Measurements from ENCODE around the gene SARS2.

Gene SARS2

GRCh38 chr19:38917921-38918491, 12.6 kb downstream of the SARS2 start:
- no peak for DNase-seq (ENCODE audit: low read depth in 2 of 2)

- DNase-seq (ENCODE audit: low read depth in 2 of 2): no peak
Measured at GRCh38 chr19:38917516-38917915, 13.0 kb downstream of the SARS2 start.

DNA sequence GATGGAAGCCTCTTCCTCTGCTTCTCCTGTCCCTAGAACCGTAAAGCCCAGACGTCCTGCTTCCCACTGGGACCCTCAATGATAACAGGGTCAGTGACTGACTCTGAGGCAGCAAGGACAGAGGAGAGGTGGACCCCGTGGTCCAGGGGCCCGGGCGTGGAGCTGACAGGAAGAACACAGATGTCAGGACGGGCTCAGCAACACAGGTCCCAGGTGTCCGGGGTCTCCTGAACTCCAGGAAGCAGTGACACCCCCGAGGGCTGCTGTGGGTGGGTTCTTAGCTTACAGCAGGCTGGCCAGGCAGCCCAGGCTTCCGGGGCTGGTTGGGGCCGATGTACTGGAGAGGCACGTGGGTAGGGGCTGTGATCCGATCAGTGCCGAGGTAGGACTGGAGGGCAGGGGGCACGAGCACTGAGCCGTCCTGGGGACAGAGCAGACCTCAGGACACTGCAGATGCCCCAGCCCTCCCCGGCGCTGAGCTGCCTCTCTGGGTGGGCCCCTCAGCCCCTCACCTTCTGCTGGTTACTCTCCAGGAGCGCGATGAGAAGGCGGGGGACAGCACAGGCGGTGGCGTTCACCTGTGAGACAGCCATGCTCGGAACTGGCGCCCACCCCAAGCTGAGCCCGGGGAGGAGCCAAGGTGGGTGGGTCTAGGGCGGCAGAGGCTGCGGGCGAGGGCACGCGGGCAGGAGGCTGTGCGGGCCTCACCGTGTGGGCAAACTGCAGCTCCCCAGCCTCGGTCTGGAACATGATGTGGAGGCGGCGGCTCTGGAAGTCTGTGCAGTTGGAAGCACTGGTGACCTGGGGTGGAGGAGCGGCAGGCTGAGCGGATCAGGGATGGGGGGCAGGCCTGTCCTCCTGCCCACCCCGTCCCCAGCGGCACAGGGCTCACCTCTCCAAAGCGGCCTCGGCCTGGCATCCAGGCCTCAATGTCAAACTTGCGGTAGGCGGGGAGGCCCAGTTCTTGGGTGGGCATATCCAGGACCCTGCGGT, 14.9 kb downstream of the SARS2 start:
- no peak for DNase-seq (ENCODE audit: low read depth in 2 of 2)

DNA sequence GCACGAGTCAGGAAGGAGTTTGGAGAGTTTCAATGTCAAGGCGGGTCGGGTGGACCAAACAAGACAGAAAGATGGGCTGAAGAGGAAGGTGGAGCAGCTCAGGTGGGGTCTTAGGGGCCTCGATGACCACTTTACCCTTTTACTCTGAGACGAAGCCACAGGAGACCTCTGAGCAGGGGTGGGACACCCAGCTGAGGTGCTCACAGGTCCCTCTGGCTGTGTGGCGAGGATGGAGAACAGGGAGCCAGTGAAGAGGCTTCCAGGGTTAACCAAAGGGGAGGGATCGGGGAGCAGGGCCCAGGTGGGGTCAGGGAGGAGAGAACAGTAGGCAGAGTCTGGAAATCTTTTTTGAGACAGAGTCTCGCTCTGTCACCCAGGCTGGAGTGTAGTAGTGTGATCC, 16.6 kb downstream of the SARS2 start:
- no peak for DNase-seq (ENCODE audit: low read depth in 2 of 2)

DNA sequence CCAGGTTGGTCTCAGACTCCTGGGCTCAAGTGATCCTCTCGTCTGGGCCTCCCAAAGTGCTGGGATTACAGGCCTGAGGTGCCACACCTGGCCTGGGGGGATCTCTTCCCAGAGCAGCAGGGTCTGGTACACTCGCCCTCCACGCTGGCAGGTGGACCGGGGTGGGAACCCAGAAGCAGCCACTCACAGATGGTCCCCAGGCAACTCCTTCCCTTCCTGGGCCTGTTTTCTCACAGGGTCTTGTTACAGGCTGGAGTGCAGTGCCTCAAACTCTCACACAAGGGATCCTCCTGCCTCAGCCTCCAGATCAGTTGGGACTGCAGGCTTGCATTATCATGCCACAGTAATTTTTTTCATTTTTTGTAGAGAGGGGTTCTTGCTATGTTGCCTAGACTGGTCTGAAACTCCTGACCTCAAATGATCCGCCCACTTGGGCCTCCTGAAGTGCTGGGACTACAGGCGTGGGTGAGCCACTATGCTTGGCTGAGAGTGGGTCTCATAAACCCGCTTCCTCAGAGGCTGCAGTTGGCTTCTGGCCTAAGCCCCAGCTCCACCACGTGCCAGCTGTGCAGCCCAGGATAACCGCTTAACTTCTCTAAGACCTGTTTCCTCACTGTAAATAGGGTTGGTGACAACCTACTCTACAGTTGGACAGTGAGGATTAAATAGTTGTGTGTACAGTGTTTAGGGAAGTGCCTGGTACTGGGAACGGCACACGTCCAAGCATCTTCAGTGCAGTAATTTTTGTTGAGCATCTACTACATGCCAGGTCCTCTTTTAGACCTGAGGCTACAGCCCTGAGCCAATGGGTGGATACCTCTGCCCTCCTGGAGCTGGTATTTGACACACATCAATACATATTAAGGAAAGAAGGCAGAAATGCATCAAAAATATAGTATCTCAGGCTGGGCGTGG, 17.7 kb downstream of the SARS2 start:
- DNase-seq (ENCODE audit: low read depth in 2 of 2): no peak

DNA sequence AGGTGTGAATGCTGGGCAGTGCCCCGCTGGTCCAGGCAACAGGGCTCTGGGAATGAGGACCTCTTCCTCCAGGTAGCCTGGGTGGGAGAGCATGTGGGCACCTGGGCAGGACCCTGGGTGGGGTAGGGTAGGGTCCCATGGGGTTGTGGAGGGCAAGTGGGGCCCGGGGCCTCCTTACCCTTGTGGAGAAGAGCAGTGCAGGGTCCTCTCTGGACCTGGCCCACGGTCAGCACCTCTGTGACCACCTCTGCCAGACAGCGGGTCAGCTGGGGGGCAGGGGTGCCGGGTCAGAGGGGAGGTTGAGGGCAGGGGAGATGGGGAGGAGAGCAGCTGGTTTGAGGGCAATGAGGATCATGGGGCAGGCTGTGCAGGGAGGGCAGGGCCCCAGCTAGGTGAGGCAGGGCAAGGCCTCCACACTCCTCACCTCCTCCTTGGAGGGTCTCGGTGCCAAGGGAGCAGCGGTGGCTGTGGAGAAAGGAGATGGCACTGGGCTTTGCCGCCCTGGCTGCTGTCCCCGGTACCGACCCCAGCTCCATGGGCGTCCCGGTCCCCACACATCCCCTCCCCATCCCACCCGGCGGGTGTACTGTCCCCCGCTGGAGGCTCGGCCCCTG, 19.1 kb downstream of the SARS2 start:
- no peak for DNase-seq (ENCODE audit: low read depth in 2 of 2)

DNA sequence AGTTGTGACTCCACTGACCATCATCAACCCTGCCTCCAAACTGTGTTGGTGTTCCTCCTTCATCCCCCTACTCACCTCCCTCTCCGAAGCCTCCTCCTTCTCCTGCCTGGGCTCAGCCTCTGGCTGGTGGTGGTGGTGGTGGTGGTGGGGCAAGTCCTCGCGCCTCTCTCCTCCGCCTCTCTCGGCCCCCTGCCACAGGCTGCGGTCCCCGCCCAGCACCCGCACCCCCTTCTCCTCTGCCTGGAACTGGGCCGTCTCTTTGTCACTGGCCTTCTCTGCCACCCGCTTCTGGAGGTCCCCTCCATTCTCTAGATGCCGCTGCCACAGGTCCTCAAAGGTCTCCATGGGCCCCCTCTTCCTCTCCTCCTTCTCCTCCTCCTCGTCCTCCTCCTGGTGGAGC, 20.1 kb downstream of the SARS2 start:
- DNase-seq (ENCODE audit: low read depth in 2 of 2): no peak

DNA sequence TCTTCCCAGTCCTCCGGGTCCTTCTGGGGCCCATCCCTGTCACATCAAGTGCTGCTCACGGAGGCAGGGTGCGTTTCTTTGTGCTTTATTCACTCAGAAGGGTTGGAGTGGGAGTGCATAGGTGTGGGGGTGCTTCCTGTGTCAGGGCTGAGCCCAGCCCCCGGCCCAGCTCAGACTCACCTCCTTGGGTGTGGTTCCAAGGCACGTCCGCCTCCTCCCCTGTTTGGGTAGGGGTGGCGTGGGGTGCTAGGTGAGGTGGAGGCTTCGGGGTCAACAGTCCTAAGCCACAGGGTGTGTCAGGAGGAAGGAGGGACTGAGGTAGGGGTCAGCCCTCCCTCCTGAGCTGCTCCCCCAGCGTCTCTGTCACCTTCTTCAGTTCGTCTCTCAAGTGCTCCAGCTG, 21.7 kb downstream of the SARS2 start:
- DNase-seq (ENCODE audit: low read depth in 2 of 2): no peak

DNA sequence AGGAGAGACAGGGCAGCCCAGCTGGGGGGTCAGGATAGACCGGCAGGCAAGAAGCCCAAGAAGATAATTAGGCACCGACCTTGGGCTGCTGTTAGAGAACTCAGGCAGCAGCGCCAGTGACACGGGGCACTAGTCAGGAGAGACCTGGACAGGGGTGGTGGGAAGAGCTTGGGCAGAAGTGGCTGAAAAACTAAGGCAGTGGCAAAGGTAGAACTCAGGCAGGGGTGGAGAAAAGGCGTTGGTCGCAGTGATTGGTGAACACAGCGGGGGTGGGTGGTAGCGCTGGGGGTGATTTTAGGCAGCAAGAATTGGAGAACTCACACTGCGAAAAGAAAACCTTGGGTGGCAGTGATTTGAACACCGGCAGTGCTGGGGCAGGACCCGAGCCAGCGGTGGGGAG, 22.9 kb downstream of the SARS2 start:
- no peak for DNase-seq (ENCODE audit: low read depth in 2 of 2)

- no peak for DNase-seq (ENCODE audit: low read depth in 2 of 2)
Measured at GRCh38 chr19:38907227-38907626, 23.3 kb downstream of the SARS2 start.

- no peak for DNase-seq (ENCODE audit: low read depth in 2 of 2)
Measured at GRCh38 chr19:38905620-38906019, 24.9 kb downstream of the SARS2 start.

GRCh38 chr19:38904581-38905539, 25.7 kb downstream of the SARS2 start:
- DNase-seq (ENCODE audit: low read depth in 2 of 2): no peak

GRCh38 chr19:38901683-38902082, 28.9 kb downstream of the SARS2 start:
- no peak for DNase-seq (ENCODE audit: low read depth in 2 of 2)

GRCh38 chr19:38900743-38901190, 29.8 kb downstream of the SARS2 start:
- no peak for DNase-seq (ENCODE audit: low read depth in 2 of 2)

GRCh38 chr19:38900202-38900629, 30.3 kb downstream of the SARS2 start:
- DNase-seq (ENCODE audit: low read depth in 2 of 2): no peak

DNA sequence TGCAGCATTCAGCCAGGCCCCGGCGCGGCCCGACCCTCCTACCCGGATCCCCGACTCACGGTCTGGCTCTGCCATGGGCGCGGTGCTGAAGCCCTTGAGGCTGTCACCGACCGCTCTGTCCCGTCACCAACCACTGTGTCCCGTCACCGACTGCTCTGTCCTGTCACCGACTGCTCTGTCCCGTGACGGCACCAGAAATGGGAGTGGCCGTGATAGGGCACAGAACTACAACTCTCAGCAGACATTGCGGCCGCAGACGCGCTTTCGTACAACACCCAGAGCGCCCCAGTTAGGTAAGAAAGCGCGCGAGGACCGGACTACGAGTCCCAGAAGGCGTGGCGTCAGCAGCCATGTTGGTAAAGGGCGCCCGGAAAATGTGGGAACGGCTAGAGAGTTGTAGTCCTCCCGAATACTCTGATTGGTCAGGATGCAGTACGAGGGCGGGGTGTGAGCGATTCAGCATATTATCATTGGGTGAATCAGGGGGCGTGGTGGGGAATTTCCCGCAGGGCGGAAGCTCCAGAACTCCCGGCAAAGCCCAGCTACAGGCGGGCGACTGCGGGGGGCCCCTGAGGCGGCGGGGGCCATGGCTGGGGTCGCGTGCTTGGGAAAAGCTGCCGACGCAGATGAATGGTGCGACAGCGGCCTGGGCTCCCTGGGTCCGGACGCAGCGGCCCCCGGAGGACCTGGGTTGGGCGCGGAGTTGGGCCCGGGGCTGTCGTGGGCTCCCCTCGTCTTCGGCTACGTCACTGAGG, 30.9 kb downstream of the SARS2 start, which contains the start of the genes NFKBIB and SIRT2:
NFKBIB (plus strand) TSS at position 523 of the 755 bp plus-strand sequence; CDS start at position 587, 64 bp downstream.
SIRT2 (minus strand) TSS at position 172 of the 755 bp plus-strand sequence; CDS start at position 75, 97 bp downstream.
- DNase-seq (ENCODE audit: low read depth in 2 of 2): peak; percentile 96 to 99

DNA sequence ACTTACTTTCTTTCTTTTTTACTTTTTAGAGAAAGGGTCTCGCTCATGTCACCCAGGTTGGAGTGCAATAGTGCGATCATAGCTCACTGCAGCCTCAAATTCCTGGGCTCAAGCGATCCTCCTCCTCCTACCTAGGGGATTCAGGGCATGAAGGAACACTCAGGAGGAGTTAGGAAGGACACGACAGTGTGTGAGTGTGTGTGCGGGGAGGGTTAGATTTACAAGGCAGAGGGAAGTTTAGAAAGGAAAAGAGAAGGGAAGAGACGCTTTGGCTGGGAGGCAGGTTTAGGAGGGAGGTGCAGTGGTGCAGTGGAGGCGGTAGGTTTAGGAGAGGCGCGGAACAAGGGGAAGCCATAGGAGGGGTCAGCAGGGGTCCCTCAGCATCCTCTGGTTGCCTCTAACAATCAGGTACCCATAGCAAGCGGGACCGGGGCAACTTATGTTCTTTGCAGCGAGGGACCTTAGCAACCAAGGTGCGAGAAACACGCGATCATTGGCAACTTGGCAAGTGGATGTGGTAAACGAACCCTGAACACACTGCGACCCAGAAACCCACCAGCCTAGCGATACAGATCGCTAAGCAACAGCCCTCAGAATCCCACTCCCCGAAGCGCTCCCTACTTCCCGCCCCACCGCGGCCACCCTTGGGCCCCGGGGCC, 31.6 kb downstream of the SARS2 start:
- DNase-seq (ENCODE audit: low read depth in 2 of 2): no peak

- no peak for DNase-seq (ENCODE audit: low read depth in 2 of 2)
Measured at GRCh38 chr19:38894968-38895367, 35.6 kb downstream of the SARS2 start.

- no peak for DNase-seq (ENCODE audit: low read depth in 2 of 2)
Measured at GRCh38 chr19:38893341-38893771, 37.2 kb downstream of the SARS2 start.
